CD14-positive monocyte (primary cell): ENCODE data around the gene DNAJB12. TPM values are rescaled to one million over a fixed set of nuclear protein-coding genes. Genes with fewer than 3 reads are reported as not detected.
"Not testable (repeated sequence)": the region's sequence is repeated elsewhere in the genome, so short reads cannot be mapped to it uniquely, and the experiment has no call there.

Experiments used
- DNase-seq, 3 donors: peaks; one replicate each; pipeline ENCODE4 v3.0.0-alpha.2; 2011 to 2022
- H2AFZ ChIP-seq: 2 replicates; pipeline ENCODE4 v1.6.0; 2012; ENCODE audit warnings: mild to moderate bottlenecking, low read depth, low read length, inconsistent platforms; ENCODE audit not compliant: insufficient read depth, poor library complexity, severe bottlenecking
- H3K27ac ChIP-seq, 2 donors: 1 replicate in 1 of 2; 2 replicates in 1 of 2; pipeline ENCODE4 v1.5.1; 2012 to 2013; ENCODE audit warnings: low read length in 2 of 2, control low read depth in 1 of 2, inconsistent platforms in 1 of 2, low read depth in 1 of 2, mild to moderate bottlenecking in 1 of 2
- H3K27me3 ChIP-seq, 2 donors: one replicate each; pipeline versions ENCODE4 v1.6.0 to v1.6.1; 2011 to 2013; ENCODE audit warnings: low read length in 2 of 2; ENCODE audit not compliant: control insufficient read depth in 2 of 2, insufficient read depth in 2 of 2
- H3K36me3 ChIP-seq, 2 donors: replicated peaks in 1 of 2; 1 replicate in 1 of 2; 2 replicates in 1 of 2; pipeline versions ENCODE4 v1.5.1 to v1.6.1; 2012 to 2013; ENCODE audit warnings: low read length in 2 of 2, control low read depth in 1 of 2, inconsistent platforms in 1 of 2, mild to moderate bottlenecking in 1 of 2; ENCODE audit not compliant: insufficient read depth in 2 of 2, control insufficient read depth in 1 of 2
- H3K4me1 ChIP-seq, 2 donors: 1 replicate in 1 of 2; 2 replicates in 1 of 2; pipeline versions ENCODE4 v1.5.1 to v1.6.1; 2012 to 2013; ENCODE audit warnings: low read length in 2 of 2, control low read depth in 1 of 2, inconsistent platforms in 1 of 2, mild to moderate bottlenecking in 1 of 2, moderate library complexity in 1 of 2; ENCODE audit not compliant: insufficient read depth in 2 of 2, control insufficient read depth in 1 of 2
- H3K4me2 ChIP-seq: replicated peaks from 2 replicates; pipeline ENCODE3; 2012; ENCODE audit warnings: low read length, moderate library complexity, mild to moderate bottlenecking; ENCODE audit not compliant: poor library complexity, severe bottlenecking; ENCODE audit errors: extremely low read depth
- H3K4me3 ChIP-seq, 3 experiments: fragments of 200-600 bp in 1 of 3; sonication (generic) in 1 of 3; replicated peaks in 1 of 3; 1 replicate in 2 of 3; 2 replicates in 1 of 3; pipeline ENCODE4 v1.5.1; 2011 to 2013; ENCODE audit warnings: low read length in 3 of 3, mild to moderate bottlenecking in 3 of 3, control low read depth in 2 of 3, low read depth in 2 of 3, inconsistent platforms in 1 of 3, moderate library complexity in 1 of 3
- H3K79me2 ChIP-seq: 2 replicates; pipeline ENCODE4 v1.6.0; 2012; ENCODE audit warnings: mild to moderate bottlenecking, control low read depth, inconsistent platforms, low read length, moderate library complexity; ENCODE audit not compliant: insufficient read depth
- H3K9ac ChIP-seq: 2 replicates; pipeline ENCODE4 v1.6.0; 2017; ENCODE audit warnings: low read length, mild to moderate bottlenecking; ENCODE audit not compliant: insufficient read depth, poor library complexity, severe bottlenecking
- H3K9me3 ChIP-seq, 2 donors: replicated peaks in 1 of 2; 1 replicate in 1 of 2; 2 replicates in 1 of 2; pipeline versions ENCODE4 v1.5.1 to v1.6.1; 2012 to 2013; ENCODE audit warnings: low read length in 2 of 2, control low read depth in 1 of 2; ENCODE audit not compliant: control insufficient read depth in 1 of 2, insufficient read depth in 1 of 2
- H4K20me1 ChIP-seq: 2 replicates; pipeline ENCODE4 v1.6.0; 2012; ENCODE audit warnings: mild to moderate bottlenecking, low read length, control low read depth, moderate library complexity; ENCODE audit not compliant: insufficient read depth
- H3K27ac Mint-ChIP-seq, 7 donors: one replicate each; pipeline ENCODE4 v1.8.0; 2020; ENCODE audit warnings: mild to moderate bottlenecking in 7 of 7, mixed read lengths in 7 of 7, moderate library complexity in 6 of 7, inconsistent platforms in 2 of 7
- H3K27me3 Mint-ChIP-seq, 3 donors: one replicate each; pipeline ENCODE4 v1.8.0; 2021 to 2022; ENCODE audit warnings: low read depth in 3 of 3, mild to moderate bottlenecking in 3 of 3, mixed read lengths in 3 of 3, moderate library complexity in 3 of 3, inconsistent platforms in 1 of 3
- H3K36me3 Mint-ChIP-seq, 2 donors: one replicate each; pipeline ENCODE4 v1.8.0; 2020; ENCODE audit warnings: mixed read lengths in 2 of 2, inconsistent platforms in 1 of 2, mild to moderate bottlenecking in 1 of 2
- H3K4me1 Mint-ChIP-seq: one replicate; pipeline ENCODE4 v1.8.0; 2020; ENCODE audit warnings: mild to moderate bottlenecking, mixed read lengths
- H3K4me3 Mint-ChIP-seq, 2 donors: one replicate each; pipeline ENCODE4 v1.8.0; 2020; ENCODE audit warnings: mild to moderate bottlenecking in 2 of 2, mixed read lengths in 2 of 2, moderate library complexity in 1 of 2
- H3K9me3 Mint-ChIP-seq, 7 donors: one replicate each; pipeline ENCODE4 v1.8.0; 2020 to 2022; ENCODE audit warnings: mixed read lengths in 7 of 7, mild to moderate bottlenecking in 6 of 7, moderate library complexity in 6 of 7, inconsistent platforms in 2 of 7
- CTCF ChIP-seq: fragments of 200-600 bp; IDR thresholded peaks from one replicate; pipeline ENCODE4 v1.8.0; 2022; ENCODE audit warnings: antibody characterized with exemption, mild to moderate bottlenecking
- WGBS: methylation state at CpG from one replicate; pipeline ENCODE4 v1.1.5; 2013; ENCODE audit warnings: missing lambda C conversion rate; ENCODE audit not compliant: insufficient coverage; 5-methylcytosine and 5-hydroxymethylcytosine counted together
- intact Hi-C, 2 donors: fragments of 100-400 bp; cut with micrococcal nuclease; formaldehyde crosslinking; loops; one replicate each; pipeline versions ENCODE4 v1.15.0 to v1.15.1; 2023
- polyA plus RNA-seq, 3 donors: library from polyadenylated mRNA; depleted of rRNA in 1 of 3; unstranded in 2 of 3; stranded (reverse) in 1 of 3; fragments of 300-500 nt in 2 of 3; fragments of >200 nt in 1 of 3; fragmentation: Illumina TruSeq in 2 of 3; gene quantifications; 1 replicate in 2 of 3; 2 replicates in 1 of 3; pipeline ENCODE4 v1.2.3, GENCODE V29; 2012 to 2021

DNAJB12 gene
- polyA plus RNA-seq, 3 donors, result 26.5 to 42.5 (median 37.9) TPM

DNA sequence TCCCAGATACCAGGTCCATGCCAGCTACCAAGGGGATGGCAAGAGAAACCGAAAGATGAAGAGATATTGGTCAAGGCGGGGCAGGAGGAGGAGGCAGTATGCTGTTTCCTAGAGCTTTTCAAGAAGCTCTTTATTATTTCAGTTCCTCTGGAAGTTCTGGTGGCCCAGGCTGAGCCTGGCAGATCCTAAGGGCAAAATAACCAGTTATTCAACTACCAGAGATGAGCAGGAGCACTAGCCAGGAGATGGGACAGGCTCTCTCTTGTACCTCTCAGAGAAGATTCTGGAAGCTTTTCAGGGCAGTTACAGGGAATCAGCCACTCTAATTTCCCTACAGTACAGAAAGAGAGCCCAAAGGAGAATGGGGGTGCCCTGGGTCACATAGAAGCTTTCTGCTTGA, 5.3 kb downstream of the DNAJB12 start:
- Mint-ChIP-seq H3K4me1 (peaks cover 38% of the 10 kb centered on the region), H3K27ac (peak overlapping the region in 2 of 7 donors; percentile 23 to 81), H3K4me3 (no peak overlapping the region), H3K9me3 (no peaks in the 10 kb centered on the region), H3K27me3 (peaks cover 0 to 2% (median 1%) of the 10 kb centered on the region in 3 donors), H3K36me3 (peaks cover 53 to 79% of the 10 kb centered on the region in 2 donors)
- peaks cover 14 to 18% of the 10 kb centered on the region in 2 donors for H3K4me1 ChIP-seq
- intact Hi-C loops, result loop anchor here (10.0 kb wide), 2 partner anchors 115 to 295 kb away; no protein-coding TSS in a partner anchor
- no peak overlapping the region for H3K9ac ChIP-seq
- H3K36me3 ChIP-seq, result peaks cover 28 to 70% of the 10 kb centered on the region in 2 donors
- no peak overlapping the region for H2AFZ ChIP-seq
- no peak overlapping the region for H3K27ac ChIP-seq
- WGBS, result no CpG with 5 or more reads among the region's 2 CpGs
- no peak for DNase-seq
- no peaks in the 10 kb centered on the region for H3K27me3 ChIP-seq
- peaks cover 100% of the 10 kb centered on the region for H4K20me1 ChIP-seq
- no peaks in the 10 kb centered on the region for H3K9me3 ChIP-seq
- no peak overlapping the region for H3K4me2 ChIP-seq
- peaks cover 87% of the 10 kb centered on the region for H3K79me2 ChIP-seq
- TF ChIP-seq CTCF, result no peak
- no peak overlapping the region for H3K4me3 ChIP-seq

- H3K4me1 ChIP-seq, result peaks cover 7 to 10% of the 10 kb centered on the region in 2 donors
- Mint-ChIP-seq H3K27me3 (peaks cover 0 to 1% (median 0%) of the 10 kb centered on the region in 3 donors), H3K4me1 (peaks cover 31% of the 10 kb centered on the region), H3K4me3 (no peak overlapping the region), H3K36me3 (peaks cover 63 to 89% of the 10 kb centered on the region in 2 donors), H3K27ac (peak overlapping the region in 2 of 7 donors; percentile 12 to 28), H3K9me3 (no peaks in the 10 kb centered on the region)
- no peak overlapping the region for H3K4me2 ChIP-seq
- H3K79me2 ChIP-seq, result peaks cover 75% of the 10 kb centered on the region
- WGBS, result 97% methylated on average over 7 of the region's 7 CpGs
- H3K36me3 ChIP-seq, result peaks cover 40 to 81% of the 10 kb centered on the region in 2 donors
- no peaks in the 10 kb centered on the region for H3K27me3 ChIP-seq
- TF ChIP-seq CTCF, result no peak
- no peak overlapping the region for H3K4me3 ChIP-seq
- H3K27ac ChIP-seq, result no peak overlapping the region
- peaks cover 98% of the 10 kb centered on the region for H4K20me1 ChIP-seq
- no peak for DNase-seq
- no peak overlapping the region for H2AFZ ChIP-seq
- no peak overlapping the region for H3K9ac ChIP-seq
- intact Hi-C loops, result loop anchor here (10.0 kb wide), 2 partner anchors 113 to 293 kb away; no protein-coding TSS in a partner anchor
- H3K9me3 ChIP-seq, result no peaks in the 10 kb centered on the region
Measured at GRCh38 chr10:72348282-72348681, 6.4 kb downstream of the DNAJB12 start.

- H3K4me3 ChIP-seq, H2AFZ ChIP-seq, H3K27me3 ChIP-seq, H3K27ac ChIP-seq, H3K9me3 Mint-ChIP-seq, H3K27me3 Mint-ChIP-seq, H3K9ac ChIP-seq, H3K4me2 ChIP-seq, H3K4me1 ChIP-seq, H3K27ac Mint-ChIP-seq, H3K4me3 Mint-ChIP-seq, DNase-seq, H3K9me3 ChIP-seq: not testable (repeated sequence)
- peaks cover 95% of the 10 kb centered on the region for H4K20me1 ChIP-seq
- intact Hi-C loops, result loop anchor here (10.0 kb wide), 2 partner anchors 111 to 291 kb away; no protein-coding TSS in a partner anchor
- Mint-ChIP-seq H3K4me1 (peaks cover 12% of the 10 kb centered on the region), H3K36me3 (peaks cover 65 to 90% of the 10 kb centered on the region in 2 donors)
- peaks cover 60 to 83% of the 10 kb centered on the region in 2 donors for H3K36me3 ChIP-seq
- peaks cover 54% of the 10 kb centered on the region for H3K79me2 ChIP-seq
- WGBS, result 100% methylated on average over 3 of the region's 7 CpGs
Measured at GRCh38 chr10:72346117-72346516, 8.6 kb downstream of the DNAJB12 start.
